Peyer's patch (tissue), 4 donors: Measurements from ENCODE around the gene RNH1. TPM values are rescaled to one million over a fixed set of nuclear protein-coding genes. Genes with fewer than 3 reads are reported as not detected.

Experiments used
- DNase-seq, 3 donors: peaks; one replicate each; pipeline ENCODE4 v3.0.0-alpha.2; 2017 to 2019
- H3K27ac ChIP-seq, 4 donors: fragments of 200-600 bp; sonication (generic); one replicate each; pipeline ENCODE4 v1.5.1; 2016 to 2019
- H3K27me3 ChIP-seq, 2 donors: fragments of 200-600 bp; sonication (generic); one replicate each; pipeline ENCODE4 v1.5.1; 2019
- H3K36me3 ChIP-seq, 3 donors: fragments of 200-600 bp; sonication (generic); one replicate each; pipeline ENCODE4 v1.5.1; 2016 to 2019
- H3K4me1 ChIP-seq, 4 donors: fragments of 200-600 bp; sonication (generic); one replicate each; pipeline ENCODE4 v1.5.1; 2016 to 2019
- H3K4me3 ChIP-seq, 4 donors: fragments of 200-600 bp; sonication (generic); 1 replicate in 3 of 4; 2 replicates in 1 of 4; pipeline ENCODE4 v1.5.1; 2016 to 2019; ENCODE audit warnings: mild to moderate bottlenecking in 1 of 4
- H3K9me3 ChIP-seq, 4 donors: fragments of 200-600 bp; sonication (generic); one replicate each; pipeline ENCODE4 v1.5.1; 2016 to 2019; ENCODE audit warnings: mild to moderate bottlenecking in 1 of 4
- CTCF ChIP-seq, 6 experiments: fragments of 450-650 bp in 4 of 6; fragments of 200-600 bp in 2 of 6; sonication (generic) in 1 of 6; IDR thresholded peaks; one replicate each; pipeline ENCODE4 v1.5.1; 2017 to 2019; ENCODE audit warnings: antibody characterized with exemption in 6 of 6, mild to moderate bottlenecking in 3 of 6, moderate library complexity in 1 of 6
- POLR2A ChIP-seq, 2 donors: fragments of 450-650 bp; IDR thresholded peaks; one replicate each; pipeline ENCODE4 v1.5.1; 2017; ENCODE audit warnings: antibody characterized with exemption in 2 of 2, mild to moderate bottlenecking in 2 of 2, moderate library complexity in 2 of 2
- total RNA-seq, 4 donors: library from RNA; depleted of rRNA; stranded (reverse); fragments of >200 nt; gene quantifications; one replicate each; pipeline ENCODE4 v1.1.0, GENCODE V29; 2016

RNH1 gene
- total RNA-seq, 4 donors from 2014 or later: 130 to 157 (median 137) TPM

DNA sequence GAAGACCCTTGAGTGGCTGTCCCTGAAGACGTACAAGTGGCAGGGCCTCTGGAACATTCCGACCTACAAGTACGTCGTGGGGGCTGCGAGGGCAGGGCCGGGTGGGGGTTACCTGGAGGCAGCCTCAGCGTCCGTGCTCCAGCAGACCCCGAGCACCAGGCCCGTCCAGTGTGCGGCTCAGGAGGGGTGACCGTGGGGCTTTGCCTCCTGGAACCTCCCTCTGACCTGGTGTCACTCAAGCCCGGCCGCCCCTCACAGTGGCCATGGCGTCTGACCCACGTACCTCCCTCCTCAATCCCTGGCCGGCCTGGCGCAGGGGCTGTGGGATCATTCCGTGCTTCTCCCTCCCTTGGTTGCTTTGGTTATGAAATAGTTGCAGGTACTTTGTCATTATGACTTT is 18.5 kb downstream of the RNH1 start:
- Histone ChIP-seq H3K4me1 (no peaks in the 10 kb centered on the region), H3K9me3 (no peaks in the 10 kb centered on the region), H3K36me3 (peaks cover 0 to 21% (median 0%) of the 10 kb centered on the region in 3 donors), H3K27me3 (no peaks in the 10 kb centered on the region), H3K4me3 (no peak overlapping the region), H3K27ac (no peak overlapping the region)
- DNase-seq: no peak
- no peak for TF ChIP-seq POLR2A (IDR thresholded peaks at IDR 0.05)
- no peak for TF ChIP-seq CTCF (IDR thresholded peaks at IDR 0.05)

DNA sequence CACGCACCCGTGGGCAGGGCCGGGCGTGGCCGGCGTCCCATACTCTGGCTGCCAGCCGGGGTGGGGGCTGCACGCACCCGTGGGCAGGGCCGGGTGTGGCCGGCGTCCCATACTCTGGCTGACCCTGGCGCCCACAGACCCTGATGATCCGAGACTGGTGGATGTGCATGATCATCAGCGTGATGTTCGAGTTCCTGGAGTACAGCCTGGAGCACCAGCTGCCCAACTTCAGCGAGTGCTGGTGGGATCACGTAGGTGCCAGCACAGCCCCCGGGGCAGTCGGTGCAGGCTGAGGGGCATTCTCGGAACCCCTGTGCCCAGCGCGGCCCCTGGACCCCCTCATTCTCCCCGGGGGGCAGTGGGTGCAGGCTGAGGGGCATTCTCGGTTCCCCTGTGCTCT is 19.0 kb downstream of the RNH1 start:
- no peaks in the 10 kb centered on the region for H3K4me1 ChIP-seq
- H3K4me3 ChIP-seq: no peak overlapping the region
- H3K9me3 ChIP-seq: no peaks in the 10 kb centered on the region
- H3K36me3 ChIP-seq: peaks cover 0 to 17% (median 0%) of the 10 kb centered on the region in 3 donors
- no peak for TF ChIP-seq POLR2A (IDR thresholded peaks at IDR 0.05)
- no peak for TF ChIP-seq CTCF (IDR thresholded peaks at IDR 0.05)
- H3K27me3 ChIP-seq: no peaks in the 10 kb centered on the region
- no peak overlapping the region for H3K27ac ChIP-seq
- no peak for DNase-seq

- Histone ChIP-seq H3K27ac (no peak overlapping the region), H3K36me3 (peaks cover 0 to 13% (median 0%) of the 10 kb centered on the region in 3 donors), H3K4me1 (no peaks in the 10 kb centered on the region), H3K4me3 (no peak overlapping the region), H3K9me3 (no peaks in the 10 kb centered on the region), H3K27me3 (no peaks in the 10 kb centered on the region)
- TF ChIP-seq CTCF (IDR thresholded peaks at IDR 0.05): no peak
- DNase-seq: no peak
These were observed 19.4 kb downstream of the RNH1 start for GRCh38 chr11:487571-488021.

- Histone ChIP-seq H3K27me3 (no peaks in the 10 kb centered on the region), H3K4me1 (no peaks in the 10 kb centered on the region), H3K27ac (no peak overlapping the region), H3K4me3 (no peak overlapping the region), H3K36me3 (peaks cover 0 to 13% (median 0%) of the 10 kb centered on the region in 3 donors), H3K9me3 (no peaks in the 10 kb centered on the region)
- TF ChIP-seq CTCF (IDR thresholded peaks at IDR 0.05): no peak
- DNase-seq: no peak
These were observed 20.9 kb downstream of the RNH1 start for GRCh38 chr11:486189-486588.

DNA sequence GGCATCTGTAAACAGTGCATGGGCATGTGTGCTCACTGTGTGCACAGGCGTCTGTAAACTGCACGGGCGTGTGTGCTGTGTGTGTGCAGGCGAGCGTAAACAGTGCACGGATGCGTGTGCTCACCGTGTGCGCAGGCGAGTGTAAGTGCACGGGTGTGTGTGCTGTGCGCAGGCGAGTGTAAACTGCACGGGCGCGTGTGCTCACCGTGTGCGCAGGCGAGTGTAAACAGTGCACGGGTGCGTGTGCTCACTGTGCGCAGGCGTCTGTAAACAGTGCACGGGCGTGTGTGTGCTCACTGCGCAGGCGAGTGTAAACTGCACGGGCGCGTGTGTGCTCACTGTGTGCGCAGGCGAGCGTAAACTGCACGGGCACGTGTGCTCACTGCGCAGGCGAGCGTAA is 22.4 kb downstream of the RNH1 start:
- DNase-seq: no peak
- H3K9me3 ChIP-seq: no peaks in the 10 kb centered on the region
- H3K4me3 ChIP-seq: no peak overlapping the region
- peaks cover 0 to 5% (median 0%) of the 10 kb centered on the region in 3 donors for H3K36me3 ChIP-seq
- TF ChIP-seq POLR2A (IDR thresholded peaks at IDR 0.05) (no peak), CTCF (IDR thresholded peaks at IDR 0.05) (no peak)
- no peak overlapping the region for H3K27ac ChIP-seq
- H3K27me3 ChIP-seq: no peaks in the 10 kb centered on the region
- no peaks in the 10 kb centered on the region for H3K4me1 ChIP-seq

DNA sequence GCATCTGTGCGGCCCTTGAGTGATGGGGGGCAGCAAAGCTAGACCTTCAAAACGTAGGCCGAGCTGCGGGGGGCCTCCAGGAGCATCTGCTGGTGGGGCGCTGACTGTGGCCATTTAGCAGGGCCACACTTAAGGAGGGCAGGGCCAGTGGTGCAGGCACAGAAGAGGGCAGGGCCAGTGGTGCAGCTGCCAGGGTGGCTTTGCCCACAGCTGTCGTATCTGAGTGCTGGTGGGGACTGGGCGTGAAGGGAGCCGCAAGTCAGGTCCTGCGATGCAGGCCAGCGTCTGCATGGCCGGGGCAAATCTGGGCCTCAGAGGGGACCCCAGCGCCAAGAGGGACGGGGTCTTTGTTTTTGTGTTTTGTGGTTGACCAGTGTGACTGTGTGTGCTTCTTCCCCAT is 27.7 kb downstream of the RNH1 start:
- Histone ChIP-seq H3K4me1 (no peaks in the 10 kb centered on the region), H3K27me3 (no peaks in the 10 kb centered on the region), H3K36me3 (no peaks in the 10 kb centered on the region), H3K4me3 (no peak overlapping the region), H3K27ac (no peak overlapping the region), H3K9me3 (no peaks in the 10 kb centered on the region)
- no peak for DNase-seq
- no peak for TF ChIP-seq POLR2A (IDR thresholded peaks at IDR 0.05)
- no peak for TF ChIP-seq CTCF (IDR thresholded peaks at IDR 0.05)
